Activated CD4-positive, alpha-beta T cell treated with anti-CD3 and anti-CD28 coated beads, Interleukin-2, amount 10 ng/mL, durations not matched to agents 24 days and 14 days (primary cell): ENCODE results near the gene PNMA1. TPM values are rescaled to one million over a fixed set of nuclear protein-coding genes. Genes with fewer than 3 reads are reported as not detected.

Experiments
- DNase-seq: peaks from one replicate; pipeline ENCODE4 v3.0.0; 2022
- H3K27ac Mint-ChIP-seq: one replicate; pipeline ENCODE4 v1.8.0; 2022; ENCODE audit warnings: mild to moderate bottlenecking, mixed read lengths
- H3K27me3 Mint-ChIP-seq: one replicate; pipeline ENCODE4 v1.8.0; 2022; ENCODE audit warnings: mixed read lengths
- H3K36me3 Mint-ChIP-seq: one replicate; pipeline ENCODE4 v1.8.0; 2022; ENCODE audit warnings: low read depth, mild to moderate bottlenecking, mixed read lengths
- H3K4me1 Mint-ChIP-seq: one replicate; pipeline ENCODE4 v1.8.0; 2021; ENCODE audit warnings: mixed read lengths
- H3K4me3 Mint-ChIP-seq: one replicate; pipeline ENCODE4 v1.8.0; 2022; ENCODE audit warnings: mild to moderate bottlenecking, moderate library complexity, mixed read lengths
- H3K9me3 Mint-ChIP-seq: one replicate; pipeline ENCODE4 v1.8.0; 2021; ENCODE audit warnings: mixed read lengths
- intact Hi-C: fragments of 100-400 bp; cut with micrococcal nuclease; formaldehyde crosslinking; loops from one replicate; pipeline ENCODE4 v1.15.1; 2023
- total RNA-seq: library from RNA; stranded (reverse); gene quantifications from 2 replicates; pipeline ENCODE4 v1.2.3, GENCODE V29; 2022

PNMA1 gene
- total RNA-seq, 1 donor from 2014 or later, result 30.4 TPM

- Mint-ChIP-seq H3K36me3 (peaks cover 56% of the 10 kb centered on the region), H3K27ac (no peak overlapping the region), H3K9me3 (no peaks in the 10 kb centered on the region), H3K4me3 (no peak overlapping the region), H3K4me1 (peaks cover 11% of the 10 kb centered on the region), H3K27me3 (no peaks in the 10 kb centered on the region)
- no peak for DNase-seq
- intact Hi-C loops, result no loop called here
These were observed 8.4 kb upstream of the PNMA1 start for GRCh38 chr14:73722581-73722980.

- peaks cover 7% of the 10 kb centered on the region for H3K4me1 Mint-ChIP-seq
- no peaks in the 10 kb centered on the region for H3K9me3 Mint-ChIP-seq
- no peak overlapping the region for H3K27ac Mint-ChIP-seq
- H3K36me3 Mint-ChIP-seq, result peaks cover 59% of the 10 kb centered on the region
- DNase-seq, result no peak
- H3K4me3 Mint-ChIP-seq, result no peak overlapping the region
- no peaks in the 10 kb centered on the region for H3K27me3 Mint-ChIP-seq
- intact Hi-C loops, result no loop called here
These were observed 7.1 kb upstream of the PNMA1 start for GRCh38 chr14:73721101-73721821.

GRCh38 chr14:73720636-73721035 lies 6.5 kb upstream of the PNMA1 start:
- Mint-ChIP-seq H3K36me3 (peaks cover 62% of the 10 kb centered on the region), H3K4me1 (peaks cover 6% of the 10 kb centered on the region), H3K27ac (peak overlapping the region; percentile 5), H3K9me3 (no peaks in the 10 kb centered on the region), H3K27me3 (no peaks in the 10 kb centered on the region), H3K4me3 (no peak overlapping the region)
- intact Hi-C loops, result no loop called here
- no peak for DNase-seq

GRCh38 chr14:73719791-73720190 lies 5.6 kb upstream of the PNMA1 start:
- no peak overlapping the region for H3K4me3 Mint-ChIP-seq
- H3K4me1 Mint-ChIP-seq, result peaks cover 7% of the 10 kb centered on the region
- intact Hi-C loops, result loop anchor here (10.0 kb wide), 1 partner anchor 225 kb away; the partner anchor contains the start of gene RIOX1
- no peak for DNase-seq
- H3K27ac Mint-ChIP-seq, result no peak overlapping the region
- no peaks in the 10 kb centered on the region for H3K27me3 Mint-ChIP-seq
- no peaks in the 10 kb centered on the region for H3K9me3 Mint-ChIP-seq
- peaks cover 62% of the 10 kb centered on the region for H3K36me3 Mint-ChIP-seq

GRCh38 chr14:73719361-73719760 lies 5.2 kb upstream of the PNMA1 start:
- no peaks in the 10 kb centered on the region for H3K9me3 Mint-ChIP-seq
- intact Hi-C loops, result loop anchor here (10.0 kb wide), 1 partner anchor 225 kb away; the partner anchor contains the start of gene RIOX1

GRCh38 chr14:73718418-73719251 lies 4.5 kb upstream of the PNMA1 start:
- intact Hi-C loops, result loop anchor here (10.0 kb wide), 1 partner anchor 224 kb away; the partner anchor contains the start of gene RIOX1
- Mint-ChIP-seq H3K36me3 (peaks cover 56% of the 10 kb centered on the region), H3K4me1 (peaks cover 10% of the 10 kb centered on the region), H3K27ac (no peak overlapping the region), H3K9me3 (no peaks in the 10 kb centered on the region), H3K27me3 (no peaks in the 10 kb centered on the region), H3K4me3 (no peak overlapping the region)
- no peak for DNase-seq

More at GRCh38 chr14:73719361-73719760, 5.2 kb upstream of the PNMA1 start:
- Mint-ChIP-seq H3K4me3 (no peak overlapping the region), H3K36me3 (peaks cover 60% of the 10 kb centered on the region), H3K4me1 (peaks cover 10% of the 10 kb centered on the region), H3K27me3 (no peaks in the 10 kb centered on the region), H3K27ac (peak overlapping the region; percentile 19)
- DNase-seq, result no peak

GRCh38 chr14:73717711-73718417 lies 3.7 kb upstream of the PNMA1 start:
- H3K9me3 Mint-ChIP-seq, result no peaks in the 10 kb centered on the region
- peaks cover 15% of the 10 kb centered on the region for H3K4me1 Mint-ChIP-seq
- H3K27ac Mint-ChIP-seq, result no peak overlapping the region
- no peak for DNase-seq
- intact Hi-C loops, result loop anchor here (10.0 kb wide), 1 partner anchor 223 kb away; the partner anchor contains the start of gene RIOX1
- H3K36me3 Mint-ChIP-seq, result peaks cover 54% of the 10 kb centered on the region
- no peaks in the 10 kb centered on the region for H3K27me3 Mint-ChIP-seq
- H3K4me3 Mint-ChIP-seq, result no peak overlapping the region

- DNase-seq, result no peak
- Mint-ChIP-seq H3K36me3 (peaks cover 50% of the 10 kb centered on the region), H3K4me3 (no peak overlapping the region), H3K27ac (no peak overlapping the region), H3K9me3 (no peaks in the 10 kb centered on the region), H3K4me1 (peaks cover 19% of the 10 kb centered on the region), H3K27me3 (no peaks in the 10 kb centered on the region)
- intact Hi-C loops, result loop anchor here (10.0 kb wide), 1 partner anchor 222 kb away; the partner anchor contains the start of gene RIOX1
These were observed 3.1 kb upstream of the PNMA1 start for GRCh38 chr14:73717266-73717665.

GRCh38 chr14:73715707-73716106 lies 1.5 kb upstream of the PNMA1 start:
- Mint-ChIP-seq H3K4me3 (no peak overlapping the region), H3K36me3 (peaks cover 41% of the 10 kb centered on the region), H3K27ac (no peak overlapping the region), H3K4me1 (peaks cover 22% of the 10 kb centered on the region), H3K27me3 (no peaks in the 10 kb centered on the region), H3K9me3 (no peaks in the 10 kb centered on the region)
- intact Hi-C loops, result loop anchor here (10.0 kb wide), 1 partner anchor 221 kb away; the partner anchor contains the start of gene RIOX1
- no peak for DNase-seq

- H3K9me3 Mint-ChIP-seq, result no peaks in the 10 kb centered on the region
- no peaks in the 10 kb centered on the region for H3K27me3 Mint-ChIP-seq
- no peak for DNase-seq
- peak overlapping the region; percentile 81 for H3K27ac Mint-ChIP-seq
- H3K4me1 Mint-ChIP-seq, result peaks cover 27% of the 10 kb centered on the region
- H3K4me3 Mint-ChIP-seq, result peak overlapping the region; percentile 92
- peaks cover 41% of the 10 kb centered on the region for H3K36me3 Mint-ChIP-seq
- intact Hi-C loops, result loop anchor here (5.0 to 10.0 kb wide), 3 partner anchors 173 to 303 kb away; partner anchors contain the start of genes BBOF1, ENTPD5, RIOX1 and ZNF410
These were observed 485 bp upstream of the PNMA1 start for GRCh38 chr14:73714656-73715081.

GRCh38 chr14:73713206-73713802 lies 880 bp downstream of the PNMA1 start:
- H3K27me3 Mint-ChIP-seq, result no peaks in the 10 kb centered on the region
- intact Hi-C loops, result loop anchor here (1.0 to 10.0 kb wide), 5 partner anchors 47 to 304 kb away; partner anchors contain the start of genes BBOF1, DNAL1, ENTPD5 and RIOX1
- no peak for DNase-seq
- H3K4me1 Mint-ChIP-seq, result peaks cover 27% of the 10 kb centered on the region
- no peaks in the 10 kb centered on the region for H3K9me3 Mint-ChIP-seq
- peaks cover 35% of the 10 kb centered on the region for H3K36me3 Mint-ChIP-seq
- H3K4me3 Mint-ChIP-seq, result peak overlapping the region; percentile 92
- H3K27ac Mint-ChIP-seq, result peak overlapping the region; percentile 93

GRCh38 chr14:73712540-73713180 lies 1.5 kb downstream of the PNMA1 start:
- intact Hi-C loops, result loop anchor here (1.0 to 10.0 kb wide), 6 partner anchors 16 to 305 kb away; partner anchors contain the start of genes BBOF1, DNAL1, ENTPD5 and RIOX1
- H3K4me1 Mint-ChIP-seq, result peaks cover 27% of the 10 kb centered on the region

More at GRCh38 chr14:73712540-73713180, 1.5 kb downstream of the PNMA1 start:
- Mint-ChIP-seq H3K36me3 (peaks cover 33% of the 10 kb centered on the region), H3K4me3 (peak overlapping the region; percentile 92), H3K9me3 (no peaks in the 10 kb centered on the region), H3K27me3 (no peaks in the 10 kb centered on the region), H3K27ac (peak overlapping the region; percentile 93)
- DNase-seq, result peak; percentile 84
